ENCODE measurements around the gene LAMA3.

LAMA3 gene

GRCh38 chr18:23970161-23971096, 281.2 kb downstream of the LAMA3 start:
- DNase-seq (ENCODE audit: low read depth): no peak

DNA sequence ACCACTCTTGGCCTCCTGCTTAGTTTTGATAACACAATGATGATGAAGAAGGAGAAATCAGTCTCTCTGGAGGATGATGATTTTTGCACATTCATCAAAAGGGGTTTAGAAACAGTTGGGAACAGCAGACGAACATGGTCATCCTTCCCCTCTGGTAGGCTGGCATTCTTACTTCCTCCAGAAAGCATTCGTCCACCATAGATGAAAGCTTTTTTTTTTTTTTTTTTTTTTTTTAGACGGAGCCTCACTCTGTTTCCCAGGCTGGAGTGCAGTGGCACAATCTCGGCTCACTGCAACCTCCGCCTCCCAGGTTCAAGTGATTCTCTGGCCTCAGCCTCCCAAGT, 281.8 kb downstream of the LAMA3 start:
- DNase-seq (ENCODE audit: low read depth): no peak

- no peak for DNase-seq (ENCODE audit: low read depth)
Measured at GRCh38 chr18:23971666-23972230, 282.5 kb downstream of the LAMA3 start.

DNA sequence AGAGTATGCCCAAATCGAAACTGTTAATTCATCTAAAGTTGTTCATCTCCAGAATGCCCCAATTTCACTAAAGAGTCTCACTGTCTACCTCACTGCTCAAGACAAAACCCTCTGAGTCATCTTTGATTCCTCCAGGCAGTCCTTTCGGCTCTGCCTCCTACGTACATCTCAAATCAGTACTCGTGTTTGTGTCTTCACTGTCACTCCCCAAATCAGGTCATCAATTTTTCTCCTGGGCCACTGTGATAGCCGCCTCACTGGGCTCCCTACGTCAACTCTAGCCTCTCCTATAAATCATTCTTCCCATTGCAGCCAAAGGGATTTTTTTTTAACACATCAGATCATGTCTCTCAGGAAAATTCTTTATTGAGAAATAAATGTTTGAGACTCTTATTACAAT, 283.2 kb downstream of the LAMA3 start:
- DNase-seq (ENCODE audit: low read depth): no peak

GRCh38 chr18:23977103-23977502, 287.9 kb downstream of the LAMA3 start:
- DNase-seq (ENCODE audit: low read depth): no peak

DNA sequence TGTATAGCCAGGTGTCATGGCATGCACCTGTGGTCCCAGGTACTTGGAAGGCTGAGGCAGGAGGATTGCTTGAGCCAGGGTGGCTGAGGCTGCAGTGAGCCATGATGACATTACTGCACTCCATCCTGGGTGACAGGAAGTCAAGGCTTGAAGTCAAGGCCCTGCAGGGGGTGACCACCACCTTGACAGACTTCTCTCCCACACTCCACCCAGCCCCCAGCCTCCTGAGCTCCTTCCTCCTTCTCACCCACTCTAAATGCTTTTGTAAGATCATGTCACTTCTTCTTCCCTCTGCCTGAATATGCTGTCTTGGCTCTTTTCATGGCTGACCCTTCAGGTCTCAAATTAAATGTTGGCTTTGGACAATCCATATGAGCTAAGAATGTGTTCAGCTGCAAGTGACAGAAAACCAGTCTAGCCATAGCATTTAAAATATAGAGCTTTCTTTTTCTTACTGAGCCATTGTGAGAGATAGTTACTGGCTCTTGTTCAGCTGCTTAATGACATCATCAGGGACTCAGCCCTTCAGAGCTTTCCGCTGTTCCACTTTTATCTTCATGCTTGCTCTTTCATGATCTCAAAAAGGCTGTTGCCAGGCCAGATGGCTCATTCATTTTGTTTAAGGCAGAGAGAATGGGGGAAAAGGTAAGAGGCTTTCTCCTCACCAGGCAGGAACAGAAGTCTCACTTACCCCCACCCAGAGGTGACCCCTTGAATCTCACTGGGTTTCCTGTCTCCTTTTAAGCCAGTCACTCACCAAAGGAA, 288.6 kb downstream of the LAMA3 start:
- no peak for DNase-seq (ENCODE audit: low read depth)

GRCh38 chr18:23981369-23981980, 292.2 kb downstream of the LAMA3 start:
- DNase-seq (ENCODE audit: low read depth): no peak

- peak; percentile 15 for DNase-seq (ENCODE audit: low read depth)
Measured at GRCh38 chr18:23982155-23983079, 293.2 kb downstream of the LAMA3 start.

GRCh38 chr18:23983112-23983511, 293.9 kb downstream of the LAMA3 start:
- DNase-seq (ENCODE audit: low read depth): no peak

DNA sequence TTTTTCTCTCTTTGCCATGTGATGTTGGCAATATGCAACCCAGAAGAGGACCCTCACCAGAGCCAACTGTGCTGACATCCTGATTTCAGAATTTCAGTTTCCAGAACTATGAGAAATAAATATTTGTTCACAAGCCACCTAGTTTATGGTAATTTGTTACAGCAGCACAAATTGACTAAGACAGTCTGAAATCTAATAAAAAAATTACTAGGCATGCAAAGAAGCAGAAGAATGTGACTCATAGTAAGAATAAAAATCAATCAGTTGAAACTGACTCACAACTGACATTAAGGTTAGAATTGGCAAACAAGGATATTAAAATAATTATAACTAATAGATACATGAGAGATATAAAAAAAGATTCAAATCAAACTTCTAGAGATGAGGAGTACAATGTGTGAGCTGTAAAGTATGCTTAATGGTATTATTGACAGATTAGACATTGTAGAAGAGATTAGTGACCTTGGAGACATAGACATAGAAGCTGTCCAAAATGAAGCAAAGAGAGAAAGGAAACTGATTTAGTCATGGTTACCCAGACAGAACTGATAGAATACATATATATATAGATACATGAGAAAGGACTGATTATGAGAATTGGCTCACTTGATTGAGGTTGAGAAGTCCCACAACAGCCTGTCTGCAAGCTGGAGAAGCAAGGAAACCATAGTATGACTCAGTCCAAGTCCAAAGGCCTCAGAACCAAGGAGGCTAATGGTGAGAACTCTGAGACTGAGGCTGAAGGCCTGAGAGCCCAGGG, 297.5 kb downstream of the LAMA3 start:
- no peak for DNase-seq (ENCODE audit: low read depth)

GRCh38 chr18:23990474-23991410, 301.5 kb downstream of the LAMA3 start:
- DNase-seq (ENCODE audit: low read depth): no peak

GRCh38 chr18:23992089-23992940, 303.1 kb downstream of the LAMA3 start:
- DNase-seq (ENCODE audit: low read depth): no peak

- DNase-seq (ENCODE audit: low read depth): no peak
Measured at GRCh38 chr18:23992941-23993280, 303.7 kb downstream of the LAMA3 start.

- peak; percentile 38 for DNase-seq (ENCODE audit: low read depth)
Measured at GRCh38 chr18:23994361-23994902, 305.2 kb downstream of the LAMA3 start.

DNA sequence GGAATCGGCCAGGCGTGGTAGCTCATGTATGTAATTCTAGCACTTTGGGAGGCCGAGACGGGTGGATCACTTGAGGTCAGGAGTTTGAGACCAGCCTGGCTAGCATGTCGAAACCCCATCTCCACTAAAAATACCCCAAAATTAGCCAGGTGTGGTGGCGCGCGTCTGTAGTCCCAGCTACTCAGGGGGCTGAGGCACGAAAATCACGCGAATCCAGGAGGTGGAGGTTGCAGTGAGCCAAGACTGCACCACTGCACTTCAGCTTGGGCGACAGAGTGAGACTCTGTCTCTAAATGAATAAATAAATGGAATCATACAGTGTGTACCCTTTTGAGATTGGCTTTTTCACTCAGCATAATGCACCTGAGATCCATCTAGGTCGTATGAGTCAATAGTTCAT, 305.9 kb downstream of the LAMA3 start:
- no peak for DNase-seq (ENCODE audit: low read depth)

GRCh38 chr18:23998018-23998417, 308.8 kb downstream of the LAMA3 start:
- DNase-seq (ENCODE audit: low read depth): no peak

DNA sequence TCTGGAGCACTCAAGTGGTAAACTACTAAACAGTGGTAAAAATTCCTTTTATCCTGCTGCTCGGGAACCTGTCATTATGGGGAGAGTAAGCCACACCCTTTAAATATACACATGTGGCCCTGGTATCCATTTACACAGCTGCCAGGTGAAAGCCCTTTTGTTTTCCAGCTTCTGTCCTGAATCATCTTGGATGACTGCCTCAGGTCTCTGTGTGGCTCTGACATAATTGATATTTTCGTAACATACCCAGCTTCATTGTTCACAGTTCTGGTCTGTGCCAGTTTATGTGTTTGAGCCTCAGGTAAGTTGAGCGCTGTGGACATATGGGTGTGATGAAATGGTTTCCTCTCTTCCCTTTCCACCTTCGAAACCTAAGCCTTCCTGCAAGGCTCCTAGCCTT, 309.6 kb downstream of the LAMA3 start:
- no peak for DNase-seq (ENCODE audit: low read depth)

All from non-pigmented ciliary epithelial cell (primary cell).